HCEC 1CT (cell line): ENCODE measurements around the gene BCAS1.
"Not testable (repeated sequence)": the region's sequence is repeated elsewhere in the genome, so short reads cannot be mapped to it uniquely, and the experiment has no call there.

Experiments used
- DNase-seq: peaks from one replicate; pipeline ENCODE4 v3.0.0-alpha.2; 2017

The BCAS1 gene

GRCh38 chr20:53981752-53982437 is 88.5 kb downstream of the BCAS1 start:
- peak; percentile 18 for DNase-seq

GRCh38 chr20:53981130-53981529 is 89.3 kb downstream of the BCAS1 start:
- no peak for DNase-seq

- no peak for DNase-seq
Observed at GRCh38 chr20:53980031-53980465, 90.3 kb downstream of the BCAS1 start.

- DNase-seq = no peak
Observed at GRCh38 chr20:53978497-53978896, 91.9 kb downstream of the BCAS1 start.

GRCh38 chr20:53977391-53977790 is 93.0 kb downstream of the BCAS1 start:
- DNase-seq = no peak

GRCh38 chr20:53975761-53976160 is 94.6 kb downstream of the BCAS1 start:
- no peak for DNase-seq

- DNase-seq = no peak
Observed at GRCh38 chr20:53974785-53975555, 95.4 kb downstream of the BCAS1 start.

GRCh38 chr20:53973882-53974281 is 96.5 kb downstream of the BCAS1 start:
- DNase-seq = not testable (repeated sequence)

- no peak for DNase-seq
Observed at GRCh38 chr20:53972179-53972578, 98.2 kb downstream of the BCAS1 start.

GRCh38 chr20:53971096-53971683 is 99.2 kb downstream of the BCAS1 start:
- DNase-seq = no peak

GRCh38 chr20:53970232-53970631 is 100.2 kb downstream of the BCAS1 start:
- no peak for DNase-seq

GRCh38 chr20:53967527-53967926 is 102.9 kb downstream of the BCAS1 start:
- DNase-seq = no peak

GRCh38 chr20:53966774-53967398 is 103.5 kb downstream of the BCAS1 start:
- DNase-seq = no peak

GRCh38 chr20:53964501-53965253 is 105.7 kb downstream of the BCAS1 start:
- no peak for DNase-seq

- no peak for DNase-seq
Observed at GRCh38 chr20:53964067-53964466, 106.3 kb downstream of the BCAS1 start.

GRCh38 chr20:53963635-53964034 is 106.8 kb downstream of the BCAS1 start:
- DNase-seq = no peak

GRCh38 chr20:53962388-53962787 is 108.0 kb downstream of the BCAS1 start:
- DNase-seq = no peak

- no peak for DNase-seq
Observed at GRCh38 chr20:53961527-53961926, 108.9 kb downstream of the BCAS1 start.

- DNase-seq = peak; percentile 8
Observed at GRCh38 chr20:53960579-53961272, 109.7 kb downstream of the BCAS1 start.

- peak; percentile 41 for DNase-seq
Observed at GRCh38 chr20:53959911-53960578, 110.3 kb downstream of the BCAS1 start.

- no peak for DNase-seq
Observed at GRCh38 chr20:53958260-53958659, 112.1 kb downstream of the BCAS1 start.
